IPS DF 19.7 (cell line): Measurements from ENCODE around the gene KDM5C.

Experiments
- DNase-seq: peaks from one replicate; pipeline ENCODE4 v3.0.0-alpha.2; 2013; ENCODE audit warnings: low read depth, low spot score

The KDM5C gene

GRCh38 chrX:53250556-53250955 lies 25.5 kb upstream of the KDM5C start:
- no peak for DNase-seq

DNA sequence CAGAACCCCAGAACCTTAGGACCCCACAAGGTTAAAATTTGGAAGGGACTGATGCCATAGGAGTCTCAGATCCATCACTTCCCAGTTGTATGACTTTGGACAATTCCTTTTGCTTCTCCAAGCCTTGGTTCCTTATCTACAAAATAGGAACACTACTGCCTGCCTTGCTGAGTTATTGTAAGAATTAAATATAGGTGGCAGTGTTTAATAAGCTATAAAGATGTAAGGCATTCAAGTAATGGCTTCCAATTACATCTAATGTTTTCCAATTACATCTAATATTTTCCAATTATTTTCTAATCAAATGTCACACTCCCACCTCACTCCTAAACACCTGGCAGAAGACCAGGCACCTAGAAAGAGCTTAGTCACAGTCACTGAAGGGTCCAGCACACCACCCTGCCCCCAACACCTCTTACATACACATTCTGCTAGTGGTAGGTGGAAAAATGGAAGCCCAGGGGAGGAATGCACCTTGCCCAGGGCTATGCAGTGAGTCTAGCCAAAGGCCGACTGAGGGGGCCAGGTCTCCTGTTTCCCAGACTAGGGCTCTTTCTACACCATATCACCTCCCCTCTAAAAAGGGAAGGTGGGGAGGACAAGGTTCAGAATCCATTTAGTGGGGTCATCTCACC lies 24.5 kb upstream of the KDM5C start:
- no peak for DNase-seq

GRCh38 chrX:53247928-53248327 lies 22.9 kb upstream of the KDM5C start:
- no peak for DNase-seq

DNA sequence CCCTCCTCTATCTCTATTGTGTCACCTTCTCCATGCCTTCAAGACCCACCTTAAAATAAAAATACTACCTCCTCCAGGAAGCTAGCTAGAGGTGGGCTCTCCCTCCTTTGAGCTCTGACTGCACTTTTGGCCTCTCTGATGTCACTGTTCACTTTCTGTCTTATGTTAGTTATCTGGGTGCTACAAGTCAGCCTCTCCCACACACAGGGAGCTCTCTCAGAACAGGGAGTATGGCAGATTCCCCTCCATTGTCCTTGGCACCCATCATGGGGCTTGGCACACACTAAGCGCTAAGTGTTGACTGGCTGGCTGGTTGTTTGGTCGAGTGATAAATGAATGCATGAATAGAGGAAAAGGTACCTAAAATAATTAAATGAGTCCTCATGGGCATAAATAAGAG lies 21.2 kb upstream of the KDM5C start:
- no peak for DNase-seq

DNA sequence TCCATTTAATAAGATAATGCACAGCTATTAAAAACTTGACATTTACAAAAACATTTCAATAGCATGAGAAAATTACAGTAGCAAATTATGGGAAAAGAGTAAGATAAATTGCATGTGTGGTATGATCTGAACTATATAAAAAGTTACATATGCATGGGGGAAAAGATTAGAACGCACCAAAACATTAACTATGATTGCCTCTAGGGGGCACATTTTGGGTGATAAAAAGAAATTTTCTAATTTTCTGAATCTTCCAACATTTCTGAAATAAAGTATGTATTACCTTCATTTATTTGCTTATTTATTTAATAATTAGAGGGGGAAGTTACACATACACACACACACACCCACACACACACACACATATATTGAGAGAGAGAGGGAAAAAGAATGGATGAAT lies 19.6 kb upstream of the KDM5C start:
- no peak for DNase-seq

- DNase-seq, result no peak
These were observed 17.3 kb upstream of the KDM5C start for GRCh38 chrX:53242310-53242709.

DNA sequence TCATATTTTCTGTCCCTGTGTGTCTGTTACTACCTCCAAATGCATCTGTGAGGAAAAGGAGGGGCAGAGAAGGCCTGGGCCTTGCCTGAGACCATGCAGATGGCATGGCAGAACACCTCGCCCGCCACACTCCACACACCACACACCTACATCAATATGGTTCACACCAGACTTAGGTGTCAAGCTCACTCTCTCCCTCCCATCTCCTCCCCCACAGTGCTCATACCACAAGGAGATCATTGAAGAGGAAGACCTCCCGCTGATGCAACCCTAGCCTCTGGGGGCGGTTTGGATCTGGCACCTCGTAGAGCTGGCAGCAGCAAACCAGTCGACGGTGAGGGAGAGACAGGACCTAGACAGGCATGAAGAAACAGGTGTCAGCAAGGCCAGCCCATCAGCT lies 16.6 kb upstream of the KDM5C start:
- no peak for DNase-seq

DNA sequence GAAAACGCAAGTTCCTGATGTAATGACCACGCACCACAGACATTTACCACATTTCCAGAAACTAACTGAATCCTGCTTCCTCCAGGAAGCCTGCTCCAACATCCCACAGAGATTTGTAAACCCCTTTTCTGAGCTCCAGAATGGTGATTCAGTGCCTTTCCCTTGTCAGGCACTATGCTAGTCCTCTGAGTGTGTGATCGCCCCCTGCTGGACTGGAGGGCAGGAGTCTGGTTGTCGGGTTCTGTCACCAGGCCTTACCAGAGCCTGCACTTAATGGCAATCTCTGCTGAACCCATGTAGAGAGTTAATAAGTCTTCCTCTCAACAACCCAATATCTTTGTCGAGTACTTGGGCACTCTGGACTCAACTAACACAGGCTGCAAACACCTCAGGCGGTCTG lies 14.5 kb upstream of the KDM5C start:
- DNase-seq, result no peak

- no peak for DNase-seq
These were observed 12.0 kb upstream of the KDM5C start for GRCh38 chrX:53237056-53237455.

GRCh38 chrX:53236025-53236679 lies 11.1 kb upstream of the KDM5C start:
- no peak for DNase-seq

DNA sequence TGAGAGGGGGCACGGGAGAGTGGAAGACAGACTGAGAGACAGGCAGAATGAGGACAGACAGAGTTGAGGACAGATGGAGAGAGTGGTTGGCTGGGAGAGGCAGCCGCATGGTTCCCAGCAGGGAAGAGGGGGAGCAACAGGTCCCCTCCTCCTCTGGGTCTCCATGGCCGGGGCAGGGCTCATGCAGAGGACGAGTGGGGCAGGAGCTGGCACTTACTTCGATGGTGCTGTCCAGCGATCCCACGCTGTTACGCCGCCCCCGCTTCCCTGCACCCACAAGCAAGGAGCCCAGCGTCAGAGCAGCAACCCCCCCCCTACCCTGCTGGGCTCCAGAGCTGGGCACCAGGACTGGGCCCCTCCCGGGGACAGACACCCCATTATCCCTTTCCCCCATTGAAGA lies 10.6 kb upstream of the KDM5C start:
- DNase-seq, result no peak

- no peak for DNase-seq
These were observed 9.5 kb upstream of the KDM5C start for GRCh38 chrX:53234484-53234883.

- no peak for DNase-seq
These were observed 8.5 kb upstream of the KDM5C start for GRCh38 chrX:53233536-53233935.

DNA sequence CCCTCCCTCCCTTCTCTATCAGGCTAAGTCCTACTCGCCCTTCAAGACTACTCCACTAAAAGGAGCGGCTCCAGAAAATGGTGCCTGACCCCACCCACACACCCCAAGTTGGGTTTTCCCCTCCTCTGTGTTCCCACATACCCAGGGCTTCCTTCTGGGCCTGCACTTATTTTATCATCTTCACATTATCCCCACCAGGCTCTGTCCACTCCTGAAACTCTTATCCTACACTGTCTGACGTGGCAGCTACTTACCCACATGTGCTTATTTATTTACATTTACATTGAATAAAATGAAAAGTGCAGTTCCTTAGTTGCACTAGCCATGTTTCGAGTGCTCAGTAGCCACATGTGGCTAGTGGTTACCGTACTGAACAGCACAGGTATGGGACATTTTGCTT lies 5.1 kb upstream of the KDM5C start:
- DNase-seq, result no peak

DNA sequence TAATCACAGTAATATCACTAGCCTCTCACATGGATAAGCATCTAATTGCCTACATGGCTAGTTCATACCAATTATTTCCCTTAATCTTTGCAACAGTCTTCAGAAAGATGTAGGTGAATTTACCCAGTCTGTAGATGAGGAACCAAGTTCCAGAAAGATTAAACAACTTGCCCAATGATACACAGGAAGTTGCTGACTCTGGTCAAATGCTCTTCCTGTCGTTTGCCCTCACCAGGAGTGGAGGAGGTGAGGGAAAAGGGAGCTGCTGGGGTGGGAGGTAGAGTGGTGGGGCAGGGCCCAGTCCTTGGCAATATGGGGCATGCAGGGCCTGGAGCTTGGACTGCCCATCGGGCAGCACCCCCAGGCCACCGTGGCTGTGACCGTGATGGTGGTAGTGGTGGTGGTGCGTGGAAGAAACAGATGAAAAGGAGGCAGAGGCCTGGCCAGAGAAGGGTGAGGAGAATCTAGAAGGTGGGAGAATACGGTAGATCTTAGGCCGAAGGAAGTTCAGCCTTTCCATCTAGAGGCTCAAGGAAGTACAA lies 2.3 kb upstream of the KDM5C start:
- no peak for DNase-seq

- no peak for DNase-seq
These were observed 800 bp downstream of the KDM5C start for GRCh38 chrX:53223955-53224859.

DNA sequence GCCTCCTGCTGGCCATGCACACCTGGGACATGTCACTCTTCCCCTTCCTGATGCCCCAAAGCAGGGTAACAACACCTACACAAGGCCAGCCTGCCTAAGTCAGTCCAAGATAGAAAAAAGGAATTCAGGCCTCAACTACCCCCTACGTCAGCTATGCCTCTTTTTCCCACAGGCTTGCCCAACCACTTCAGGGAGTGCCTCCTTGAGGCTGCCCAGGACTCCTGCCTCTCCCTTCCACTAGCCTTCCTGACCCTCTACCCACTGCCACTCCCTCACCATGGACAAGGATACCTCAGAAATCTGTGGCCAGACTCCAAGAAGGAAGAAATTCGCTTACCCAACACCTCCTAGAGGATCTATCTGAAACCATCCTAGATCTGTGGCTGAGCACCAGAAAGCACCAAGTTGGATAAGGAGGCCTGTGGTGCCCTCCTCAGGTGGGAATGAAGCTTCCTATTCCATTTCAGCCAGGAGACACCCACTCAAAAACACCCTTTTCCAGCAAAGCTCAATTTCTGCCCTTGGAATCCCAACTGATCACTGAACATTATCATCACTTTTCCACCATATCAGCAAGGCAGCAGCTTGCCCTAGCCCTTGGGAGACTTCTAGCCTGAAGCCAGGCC lies 1.8 kb downstream of the KDM5C start:
- DNase-seq, result no peak

- no peak for DNase-seq
These were observed 13.5 kb downstream of the KDM5C start for GRCh38 chrX:53211391-53211978.

DNA sequence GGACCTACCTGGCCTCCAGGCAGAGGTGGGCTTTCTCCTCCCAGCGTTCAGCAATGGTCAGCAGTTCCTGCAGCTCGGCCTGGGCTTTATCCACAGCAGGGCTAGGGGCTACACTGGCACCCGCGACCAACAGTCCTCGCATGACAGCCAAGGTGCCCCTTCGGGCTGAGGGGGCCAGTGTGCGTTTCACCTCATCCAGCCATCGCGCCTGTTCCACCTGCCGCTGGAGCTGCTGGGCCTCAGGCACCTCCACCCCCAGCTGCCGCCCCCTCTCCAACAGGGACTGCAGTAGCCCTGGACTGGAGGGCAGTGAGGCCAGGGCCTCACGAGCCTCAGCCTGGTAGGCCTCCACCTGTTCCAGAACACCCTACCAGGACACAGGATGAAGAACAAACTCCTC lies 28.3 kb downstream of the KDM5C start:
- DNase-seq, result no peak

DNA sequence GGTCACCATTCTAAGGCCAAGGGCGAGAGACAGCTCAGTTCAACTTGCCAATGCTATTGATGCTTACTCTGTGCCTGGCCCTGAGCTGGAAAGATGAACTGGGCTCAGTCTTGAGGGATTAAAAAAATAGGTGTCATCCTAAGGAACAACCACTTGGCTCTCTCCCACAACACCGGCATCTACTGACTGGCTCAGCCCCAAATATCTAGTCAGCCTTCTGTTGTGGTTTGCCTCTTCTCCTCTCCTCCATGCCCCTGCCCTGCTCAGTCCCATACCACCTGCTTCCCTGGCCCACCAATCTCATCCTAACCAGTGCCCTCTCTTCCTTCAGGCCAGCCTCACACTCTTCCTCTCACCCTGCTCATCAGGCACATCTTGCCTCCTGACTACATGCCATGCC lies 29.6 kb downstream of the KDM5C start:
- DNase-seq, result no peak

- DNase-seq, result no peak
These were observed 30.7 kb downstream of the KDM5C start for GRCh38 chrX:53194308-53194707.

DNA sequence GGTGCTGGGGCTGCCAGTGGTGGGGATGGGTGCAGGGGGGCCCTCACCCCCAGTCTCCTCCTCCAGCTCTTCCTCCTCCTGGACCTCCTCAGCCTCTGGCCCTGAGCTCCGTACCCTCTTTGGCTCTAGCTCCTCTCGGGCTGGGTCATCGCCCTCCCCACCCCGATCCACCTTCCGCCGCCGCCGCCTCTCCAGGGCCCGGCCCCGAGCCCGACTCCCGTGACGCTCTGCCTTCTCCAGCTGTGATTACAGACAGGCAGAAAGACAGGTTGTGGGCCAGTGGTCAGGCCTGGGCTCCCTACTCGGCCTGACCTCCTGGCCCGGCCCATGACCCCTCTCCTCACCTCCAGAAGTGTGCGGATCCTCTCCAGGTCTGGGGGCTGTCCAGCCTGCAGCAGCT lies 31.9 kb downstream of the KDM5C start:
- no peak for DNase-seq
